Motor neuron (in vitro differentiated cells): ENCODE measurements around the gene EIF2AK2. TPM values are rescaled to one million over a fixed set of nuclear protein-coding genes. Genes with fewer than 3 reads are reported as not detected.

Experiments
- ATAC-seq, 8 experiments: fragments of 200-7000 bp; cut with Tn5 transposase; replicated peaks in 6 of 8; 2 replicates each; pipeline ENCODE4 v1.8.0; 2021; ENCODE audit warnings: mild to moderate bottlenecking in 8 of 8, moderate library complexity in 8 of 8
- H3K27ac ChIP-seq, 2 donors: fragments of 250-450 bp; sonication (Bioruptor Pico); 2 replicates each; pipeline ENCODE4 v1.9.0; 2021; ENCODE audit warnings: antibody characterized with exemption in 2 of 2, mild to moderate bottlenecking in 2 of 2, moderate library complexity in 1 of 2
- H3K4me1 ChIP-seq, 2 donors: fragments of 250-450 bp; sonication (Bioruptor Pico); replicated peaks in 1 of 2; 2 replicates each; pipeline ENCODE4 v1.6.1; 2021; ENCODE audit warnings: antibody characterized with exemption in 2 of 2, mild to moderate bottlenecking in 2 of 2, moderate library complexity in 1 of 2
- H3K4me3 ChIP-seq, 5 donors: fragments of 250-450 bp; sonication (Bioruptor Pico); 2 replicates each; pipeline ENCODE4 v1.9.0; 2021; ENCODE audit warnings: antibody characterized with exemption in 5 of 5, mild to moderate bottlenecking in 5 of 5, moderate library complexity in 4 of 5
- WGBS, 10 experiments: fragments of 450-650 bp; shearing (Covaris generic); methylation state at CpG; one replicate each; pipeline ENCODE4 v1.0.0; 2022; 5-methylcytosine and 5-hydroxymethylcytosine counted together
- in situ Hi-C, 9 experiments: fragments of 400-800 bp; cut with MboI; loops; one replicate each; pipeline ENCODE4 v1.15.0; 2021; ENCODE audit warnings: low sequenced_read_pairs in 9 of 9, low pct_unique_long_range_greater_than_20kb in 2 of 9; ENCODE audit not compliant: unreplicated experiment in 9 of 9
- total RNA-seq, 8 experiments: library from RNA; unstranded; fragments of 300-600 nt; gene quantifications; 2 replicates each; pipeline versions ENCODE4 v1.2.3 to v1.2.4, GENCODE V29; 2022

The EIF2AK2 gene
- total RNA-seq, 8 experiments from 2014 or later: 7.1 to 38.2 (median 20.0) TPM

GRCh38 chr2:37110306-37111212, 46.2 kb downstream of the EIF2AK2 start:
- Histone ChIP-seq H3K27ac (no peak overlapping the region), H3K4me3 (no peak overlapping the region), H3K4me1 (no peaks in the 10 kb centered on the region)
- 93 to 100% (median 97%) methylated on average over 1 to 4 of the region's 4 CpGs for WGBS, 10 experiments
- in situ Hi-C loops: no loop called here
- ATAC-seq: no peak

- in situ Hi-C loops: no loop called here
- peak in 1 of 8 experiments; percentile 20 for ATAC-seq
- Histone ChIP-seq H3K27ac (no peak overlapping the region), H3K4me3 (no peak overlapping the region), H3K4me1 (no peaks in the 10 kb centered on the region)
- WGBS, 10 experiments: 77 to 100% (median 94%) methylated on average over 2 to 4 of the region's 4 CpGs; no CpG with 5 or more reads in 1 of the 10 experiments
These were observed 47.3 kb downstream of the EIF2AK2 start for GRCh38 chr2:37109523-37109922.

- no peak for ATAC-seq
- Histone ChIP-seq H3K4me1 (no peaks in the 10 kb centered on the region), H3K27ac (no peak overlapping the region), H3K4me3 (no peak overlapping the region)
- WGBS, 10 experiments: 14 to 100% (median 92%) methylated on average over 1 to 4 of the region's 5 CpGs; no CpG with 5 or more reads in 4 of the 10 experiments
- in situ Hi-C loops: no loop called here
These were observed 51.6 kb downstream of the EIF2AK2 start for GRCh38 chr2:37105150-37105549.

GRCh38 chr2:37104178-37104577, 52.6 kb downstream of the EIF2AK2 start:
- ATAC-seq: no peak
- in situ Hi-C loops: no loop called here

GRCh38 chr2:37102588-37102987, 54.2 kb downstream of the EIF2AK2 start:
- in situ Hi-C loops: no loop called here
- Histone ChIP-seq H3K4me3 (no peak overlapping the region), H3K4me1 (no peaks in the 10 kb centered on the region), H3K27ac (no peak overlapping the region)
- ATAC-seq: peak in 2 of 8 experiments; percentile 52 to 95
- WGBS, 10 experiments: 9 to 100% (median 95%) methylated on average over 1 to 3 of the region's 3 CpGs; no CpG with 5 or more reads in 1 of the 10 experiments

More at GRCh38 chr2:37104178-37104577, 52.6 kb downstream of the EIF2AK2 start:
- no peak overlapping the region for H3K27ac ChIP-seq
- 100% methylated on average over 1 to 2 of the region's 2 CpGs; no CpG with 5 or more reads in 3 of the 10 experiments for WGBS, 10 experiments
- no peak overlapping the region for H3K4me3 ChIP-seq
- H3K4me1 ChIP-seq: no peaks in the 10 kb centered on the region

- WGBS, 10 experiments: 0 to 100% (median 53%) methylated on average over 1 of the region's 1 CpG; no CpG with 5 or more reads in 2 of the 10 experiments
- in situ Hi-C loops: no loop called here
- Histone ChIP-seq H3K4me3 (no peak overlapping the region), H3K4me1 (no peaks in the 10 kb centered on the region), H3K27ac (no peak overlapping the region)
- peak in 2 of 8 experiments; percentile 75 to 86 for ATAC-seq
These were observed 56.7 kb downstream of the EIF2AK2 start for GRCh38 chr2:37100054-37100453.

- WGBS, 10 experiments: 80 to 100% (median 88%) methylated on average over 1 to 4 of the region's 4 CpGs
- in situ Hi-C loops: no loop called here
- ATAC-seq: no peak
- Histone ChIP-seq H3K27ac (no peak overlapping the region), H3K4me3 (no peak overlapping the region), H3K4me1 (no peaks in the 10 kb centered on the region)
These were observed 58.2 kb downstream of the EIF2AK2 start for GRCh38 chr2:37098416-37099118.

- no peak for ATAC-seq
- WGBS, 10 experiments: 80 to 100% (median 100%) methylated on average over 1 of the region's 1 CpG; no CpG with 5 or more reads in 3 of the 10 experiments
- in situ Hi-C loops: no loop called here
- Histone ChIP-seq H3K4me1 (no peaks in the 10 kb centered on the region), H3K27ac (no peak overlapping the region), H3K4me3 (no peak overlapping the region)
These were observed 60.2 kb downstream of the EIF2AK2 start for GRCh38 chr2:37096568-37096967.

GRCh38 chr2:37091873-37092272, 64.9 kb downstream of the EIF2AK2 start:
- in situ Hi-C loops: no loop called here
- no peak overlapping the region for H3K4me3 ChIP-seq
- ATAC-seq: no peak
- WGBS, 10 experiments: 68 to 93% (median 88%) methylated on average over 2 to 5 of the region's 5 CpGs
- H3K4me1 ChIP-seq: no peaks in the 10 kb centered on the region
- H3K27ac ChIP-seq: no peak overlapping the region

GRCh38 chr2:37090019-37090477, 66.7 kb downstream of the EIF2AK2 start:
- H3K4me1 ChIP-seq: peaks cover 0 to 3% of the 10 kb centered on the region in 2 donors
- WGBS, 10 experiments: 83 to 100% (median 95%) methylated on average over 3 to 4 of the region's 4 CpGs; no CpG with 5 or more reads in 2 of the 10 experiments
- no peak for ATAC-seq
- no peak overlapping the region for H3K4me3 ChIP-seq
- no peak overlapping the region for H3K27ac ChIP-seq
- in situ Hi-C loops: no loop called here

GRCh38 chr2:37085731-37086147, 71.0 kb downstream of the EIF2AK2 start:
- no peak for ATAC-seq
- in situ Hi-C loops: no loop called here
- H3K27ac ChIP-seq: no peak overlapping the region
- H3K4me1 ChIP-seq: peaks cover 4 to 10% of the 10 kb centered on the region in 2 donors
- WGBS, 10 experiments: 14 to 100% (median 67%) methylated on average over 1 of the region's 1 CpG; no CpG with 5 or more reads in 4 of the 10 experiments
- no peak overlapping the region for H3K4me3 ChIP-seq

GRCh38 chr2:37084797-37085196, 72.0 kb downstream of the EIF2AK2 start:
- Histone ChIP-seq H3K4me1 (peaks cover 4 to 10% of the 10 kb centered on the region in 2 donors), H3K27ac (no peak overlapping the region), H3K4me3 (peak overlapping the region; percentile 57 to 91 (median 66))
- in situ Hi-C loops: no loop called here
- ATAC-seq: no peak
- WGBS, 10 experiments: 0 to 7% (median 0%) methylated on average over 4 to 10 of the region's 10 CpGs; no CpG with 5 or more reads in 2 of the 10 experiments
